Activated T-helper 17 cell treated with anti-CD3 and anti-CD28 coated beads, Interleukin-2, amount 50 U/mL, for 72 hours (primary cell): ENCODE measurements around the gene ATG4B. TPM values are rescaled to one million over a fixed set of nuclear protein-coding genes. Genes with fewer than 3 reads are reported as not detected.
"Not testable (repeated sequence)": the region's sequence is repeated elsewhere in the genome, so short reads cannot be mapped to it uniquely, and the experiment has no call there.

Source experiments
- ATAC-seq: fragments of 150-1000 bp; cut with Tn5 transposase; replicated peaks from 2 replicates; pipeline ENCODE4 v1.10.0; 2021; ENCODE audit warnings: mild to moderate bottlenecking, moderate library complexity
- H3K27ac Mint-ChIP-seq: one replicate; pipeline ENCODE4 v1.8.0; 2022; ENCODE audit warnings: mixed read lengths
- H3K27me3 Mint-ChIP-seq: one replicate; pipeline ENCODE4 v1.8.0; 2022; ENCODE audit warnings: mixed read lengths
- H3K36me3 Mint-ChIP-seq: one replicate; pipeline ENCODE4 v1.8.0; 2022; ENCODE audit warnings: low read depth, mild to moderate bottlenecking, mixed read lengths
- H3K4me1 Mint-ChIP-seq: one replicate; pipeline ENCODE4 v1.8.0; 2022; ENCODE audit warnings: mixed read lengths
- H3K4me3 Mint-ChIP-seq: one replicate; pipeline ENCODE4 v1.8.0; 2022; ENCODE audit warnings: mild to moderate bottlenecking, mixed read lengths
- H3K9me3 Mint-ChIP-seq: one replicate; pipeline ENCODE4 v1.8.0; 2022; ENCODE audit warnings: mixed read lengths
- total RNA-seq, 2 donors: library from RNA; stranded (reverse); gene quantifications; one replicate each; pipeline ENCODE4 v1.2.3, GENCODE V29; 2022

ATG4B gene
- total RNA-seq, 2 donors from 2014 or later: 88.3 to 91.3 TPM

GRCh38 chr2:241660593-241661213, 23.2 kb downstream of the ATG4B start:
- Mint-ChIP-seq H3K27me3 (no peaks in the 10 kb centered on the region), H3K9me3 (no peaks in the 10 kb centered on the region), H3K27ac (no peak overlapping the region), H3K4me1 (peaks cover 10% of the 10 kb centered on the region), H3K36me3 (peaks cover 72% of the 10 kb centered on the region), H3K4me3 (no peak overlapping the region)
- ATAC-seq: no peak

GRCh38 chr2:241662731-241663130, 25.2 kb downstream of the ATG4B start:
- H3K36me3 Mint-ChIP-seq: peaks cover 65% of the 10 kb centered on the region
- ATAC-seq, H3K27me3 Mint-ChIP-seq, H3K4me3 Mint-ChIP-seq, H3K4me1 Mint-ChIP-seq, H3K9me3 Mint-ChIP-seq, H3K27ac Mint-ChIP-seq: not testable (repeated sequence)

- Mint-ChIP-seq H3K9me3 (no peaks in the 10 kb centered on the region), H3K4me3 (peak overlapping the region; percentile 58), H3K4me1 (peaks cover 6% of the 10 kb centered on the region), H3K27me3 (no peaks in the 10 kb centered on the region), H3K27ac (peak overlapping the region; percentile 90), H3K36me3 (peaks cover 73% of the 10 kb centered on the region)
- no peak for ATAC-seq
Measured at GRCh38 chr2:241665731-241666440, 28.4 kb downstream of the ATG4B start.

- no peaks in the 10 kb centered on the region for H3K27me3 Mint-ChIP-seq
- peak overlapping the region; percentile 58 for H3K4me3 Mint-ChIP-seq
- H3K9me3 Mint-ChIP-seq: no peaks in the 10 kb centered on the region
- ATAC-seq: no peak
- no peak overlapping the region for H3K27ac Mint-ChIP-seq
- H3K4me1 Mint-ChIP-seq: peaks cover 6% of the 10 kb centered on the region
- H3K36me3 Mint-ChIP-seq: peaks cover 73% of the 10 kb centered on the region
Measured at GRCh38 chr2:241666627-241667400, 29.3 kb downstream of the ATG4B start.

GRCh38 chr2:241668354-241668753, 30.9 kb downstream of the ATG4B start:
- ATAC-seq: no peak
- peaks cover 72% of the 10 kb centered on the region for H3K36me3 Mint-ChIP-seq
- H3K9me3 Mint-ChIP-seq: no peaks in the 10 kb centered on the region
- H3K4me3 Mint-ChIP-seq: no peak overlapping the region
- peaks cover 6% of the 10 kb centered on the region for H3K4me1 Mint-ChIP-seq
- no peak overlapping the region for H3K27ac Mint-ChIP-seq
- no peaks in the 10 kb centered on the region for H3K27me3 Mint-ChIP-seq

GRCh38 chr2:241668839-241669238, 31.3 kb downstream of the ATG4B start:
- Mint-ChIP-seq H3K4me1 (peaks cover 6% of the 10 kb centered on the region), H3K27ac (no peak overlapping the region), H3K9me3 (no peaks in the 10 kb centered on the region), H3K4me3 (no peak overlapping the region), H3K27me3 (no peaks in the 10 kb centered on the region), H3K36me3 (peaks cover 70% of the 10 kb centered on the region)
- no peak for ATAC-seq

GRCh38 chr2:241670333-241671110, 33.0 kb downstream of the ATG4B start:
- H3K9me3 Mint-ChIP-seq: no peaks in the 10 kb centered on the region

GRCh38 chr2:241671457-241672240, 34.2 kb downstream of the ATG4B start:
- no peak overlapping the region for H3K27ac Mint-ChIP-seq
- H3K9me3 Mint-ChIP-seq: no peaks in the 10 kb centered on the region
- H3K36me3 Mint-ChIP-seq: peaks cover 74% of the 10 kb centered on the region
- H3K4me1 Mint-ChIP-seq: no peaks in the 10 kb centered on the region
- no peaks in the 10 kb centered on the region for H3K27me3 Mint-ChIP-seq
- no peak overlapping the region for H3K4me3 Mint-ChIP-seq
- no peak for ATAC-seq

More at GRCh38 chr2:241670333-241671110, 33.0 kb downstream of the ATG4B start:
- H3K4me1 Mint-ChIP-seq: peaks cover under 1% of the 10 kb centered on the region
- H3K36me3 Mint-ChIP-seq: peaks cover 70% of the 10 kb centered on the region
- ATAC-seq: no peak
- no peaks in the 10 kb centered on the region for H3K27me3 Mint-ChIP-seq
- no peak overlapping the region for H3K4me3 Mint-ChIP-seq
- no peak overlapping the region for H3K27ac Mint-ChIP-seq

GRCh38 chr2:241672243-241673188, 35.0 kb downstream of the ATG4B start:
- Mint-ChIP-seq H3K4me1 (no peaks in the 10 kb centered on the region), H3K36me3 (peaks cover 77% of the 10 kb centered on the region), H3K27ac (no peak overlapping the region), H3K27me3 (no peaks in the 10 kb centered on the region), H3K4me3 (no peak overlapping the region), H3K9me3 (no peaks in the 10 kb centered on the region)
- peak; percentile 25 for ATAC-seq

- no peaks in the 10 kb centered on the region for H3K9me3 Mint-ChIP-seq
- H3K27ac Mint-ChIP-seq: no peak overlapping the region
- ATAC-seq: peak; percentile 20
- no peaks in the 10 kb centered on the region for H3K27me3 Mint-ChIP-seq
- H3K36me3 Mint-ChIP-seq: peaks cover 76% of the 10 kb centered on the region
- no peak overlapping the region for H3K4me3 Mint-ChIP-seq
- H3K4me1 Mint-ChIP-seq: no peaks in the 10 kb centered on the region
Measured at GRCh38 chr2:241673189-241673663, 35.7 kb downstream of the ATG4B start.

- peaks cover 76% of the 10 kb centered on the region for H3K36me3 Mint-ChIP-seq
- no peak overlapping the region for H3K27ac Mint-ChIP-seq
- H3K9me3 Mint-ChIP-seq: no peaks in the 10 kb centered on the region
- H3K4me1 Mint-ChIP-seq: no peaks in the 10 kb centered on the region
- no peak for ATAC-seq
- H3K4me3 Mint-ChIP-seq: no peak overlapping the region
- no peaks in the 10 kb centered on the region for H3K27me3 Mint-ChIP-seq
Measured at GRCh38 chr2:241673797-241674725, 36.6 kb downstream of the ATG4B start.

GRCh38 chr2:241675885-241676284, 38.4 kb downstream of the ATG4B start:
- ATAC-seq: no peak

More at GRCh38 chr2:241675885-241676284, 38.4 kb downstream of the ATG4B start:
- Mint-ChIP-seq H3K27ac (no peak overlapping the region), H3K9me3 (no peaks in the 10 kb centered on the region), H3K4me1 (peaks cover 4% of the 10 kb centered on the region), H3K36me3 (peaks cover 76% of the 10 kb centered on the region), H3K4me3 (no peak overlapping the region), H3K27me3 (no peaks in the 10 kb centered on the region)
